HepG2 (cell line): ENCODE results near the gene LTBR. TPM values are rescaled to one million over a fixed set of nuclear protein-coding genes. Genes with fewer than 3 reads are reported as not detected.

Experiments
- ASH2L ChIP-seq: fragments of 300-600, 200-600 bp; sonication (generic); IDR thresholded peaks from 2 replicates; pipeline ENCODE4 v1.7.0; 2017; ENCODE audit warnings: low read depth, mild to moderate bottlenecking, moderate library complexity, mixed read lengths, low read length; ENCODE audit not compliant: insufficient read length
- CC2D1A ChIP-seq: sonication (generic); formaldehyde crosslinking; IDR thresholded peaks from 2 replicates; pipeline ENCODE4 v1.8.1; 2023; ENCODE audit warnings: mild to moderate bottlenecking, missing genetic modification reagents
- FOXA1 ChIP-seq, 2 experiments: fragments of 450-650 bp in 1 of 2; sonication (generic) in 1 of 2; formaldehyde crosslinking in 1 of 2; IDR thresholded peaks; 2 replicates each; pipeline versions ENCODE4 v1.4.0 to v1.6.1; 2016 to 2020; ENCODE audit warnings: missing genetic modification reagents in 1 of 2
- HNRNPLL ChIP-seq: fragments of 200-400 bp; formaldehyde crosslinking; IDR thresholded peaks from 2 replicates; pipeline ENCODE4 v1.6.1; 2017; ENCODE audit warnings: mild to moderate bottlenecking, low read depth, low read length; ENCODE audit not compliant: poor library complexity, severe bottlenecking
- MYC ChIP-seq: sonication (generic); formaldehyde crosslinking; IDR thresholded peaks from 2 replicates; pipeline ENCODE4 v1.9.0; 2021; ENCODE audit warnings: missing genetic modification reagents, borderline replicate concordance
- ZNF230 ChIP-seq: sonication (generic); formaldehyde crosslinking; IDR thresholded peaks from 2 replicates; pipeline ENCODE4 v1.4.0; 2020; ENCODE audit warnings: mild to moderate bottlenecking, missing genetic modification reagents
- ZNF619 ChIP-seq: sonication (generic); formaldehyde crosslinking; IDR thresholded peaks from 2 replicates; pipeline ENCODE4 v1.4.0; 2020; ENCODE audit warnings: mild to moderate bottlenecking, missing genetic modification reagents
- polyA plus RNA-seq, 8 experiments: library from polyadenylated mRNA; depleted of rRNA in 3 of 8; stranded (reverse) in 7 of 8; unstranded in 1 of 8; fragments of >200 nt; fragmentation: Illumina TruSeq in 4 of 8; extraction: Trizol in 4 of 8; gene quantifications; 2 replicates each; pipeline versions ENCODE4 v1.2.1 to v1.2.3, GENCODE V29; 2011 to 2016; ENCODE audit warnings: low read depth in 4 of 8, missing spikeins in 1 of 8, mixed read lengths in 1 of 8; ENCODE audit not compliant: insufficient read depth in 1 of 8
- total RNA-seq, 5 experiments: library from RNA; depleted of rRNA; stranded (reverse); fragments of >200 nt; fragmentation: Illumina TruSeq; extraction: Trizol; gene quantifications; 2 replicates each; pipeline ENCODE4 v1.2.3, GENCODE V29; 2016; ENCODE audit warnings: low read depth in 1 of 5
- TF ChIP-seq, protein P1 (sequence below): sonication (generic); formaldehyde crosslinking; IDR thresholded peaks from 2 replicates; pipeline ENCODE4 v1.4.0; 2020; ENCODE audit warnings: mild to moderate bottlenecking, missing genetic modification reagents
- TF ChIP-seq, protein P2 (sequence below): sonication (generic); formaldehyde crosslinking; IDR thresholded peaks from 2 replicates; pipeline ENCODE4 v1.5.1; 2020; ENCODE audit warnings: missing genetic modification reagents, mild to moderate bottlenecking, borderline replicate concordance

LTBR gene
- total and polyA plus RNA-seq, 2 of the 13 experiments (the other 11 are each of a cell fraction or from before 2014, with no cell fraction given), result 31.4 to 34.8 TPM

DNA sequence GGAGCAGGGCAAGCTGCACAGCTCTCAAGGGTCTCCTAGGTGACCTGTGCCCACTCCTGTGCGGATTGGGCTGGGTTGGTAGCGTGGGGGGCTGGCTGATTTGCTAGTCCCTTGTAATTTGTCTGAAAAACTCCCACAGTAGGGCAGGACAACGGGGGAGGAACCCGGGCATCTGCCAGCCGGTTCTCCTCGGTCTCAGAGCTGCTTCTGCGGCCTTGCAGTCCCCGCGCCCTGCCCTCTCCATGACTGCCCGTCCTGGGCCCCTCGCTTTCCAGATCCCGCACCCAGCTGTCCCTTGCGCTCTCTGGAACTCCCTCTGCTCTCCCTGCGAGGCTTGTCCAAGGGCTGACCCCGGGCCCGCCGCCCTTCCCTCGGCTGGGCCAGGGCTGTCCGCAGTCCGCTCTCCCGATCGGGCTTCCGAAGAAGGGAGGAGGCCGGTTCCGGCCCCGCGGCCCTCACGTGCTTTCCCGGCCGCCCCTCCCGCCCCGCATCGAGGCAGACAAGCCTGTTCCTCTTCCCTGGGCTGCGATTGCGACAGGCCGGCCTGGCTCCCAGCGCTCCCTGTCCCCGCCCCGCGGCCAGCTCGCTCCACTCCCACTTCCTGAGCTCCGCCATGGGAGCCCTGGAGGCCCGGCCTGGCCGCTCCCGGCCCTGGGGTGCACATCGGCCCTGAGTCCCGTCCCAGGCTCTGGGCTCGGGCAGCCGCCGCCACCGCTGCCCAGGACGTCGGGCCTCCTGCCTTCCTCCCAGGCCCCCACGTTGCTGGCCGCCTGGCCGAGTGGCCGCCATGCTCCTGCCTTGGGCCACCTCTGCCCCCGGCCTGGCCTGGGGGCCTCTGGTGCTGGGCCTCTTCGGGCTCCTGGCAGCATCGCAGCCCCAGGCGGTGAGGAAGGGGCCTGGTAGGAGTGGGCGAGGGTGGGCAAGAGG is at the start of gene LTBR (continued):
- TF ChIP-seq, protein P1, sequence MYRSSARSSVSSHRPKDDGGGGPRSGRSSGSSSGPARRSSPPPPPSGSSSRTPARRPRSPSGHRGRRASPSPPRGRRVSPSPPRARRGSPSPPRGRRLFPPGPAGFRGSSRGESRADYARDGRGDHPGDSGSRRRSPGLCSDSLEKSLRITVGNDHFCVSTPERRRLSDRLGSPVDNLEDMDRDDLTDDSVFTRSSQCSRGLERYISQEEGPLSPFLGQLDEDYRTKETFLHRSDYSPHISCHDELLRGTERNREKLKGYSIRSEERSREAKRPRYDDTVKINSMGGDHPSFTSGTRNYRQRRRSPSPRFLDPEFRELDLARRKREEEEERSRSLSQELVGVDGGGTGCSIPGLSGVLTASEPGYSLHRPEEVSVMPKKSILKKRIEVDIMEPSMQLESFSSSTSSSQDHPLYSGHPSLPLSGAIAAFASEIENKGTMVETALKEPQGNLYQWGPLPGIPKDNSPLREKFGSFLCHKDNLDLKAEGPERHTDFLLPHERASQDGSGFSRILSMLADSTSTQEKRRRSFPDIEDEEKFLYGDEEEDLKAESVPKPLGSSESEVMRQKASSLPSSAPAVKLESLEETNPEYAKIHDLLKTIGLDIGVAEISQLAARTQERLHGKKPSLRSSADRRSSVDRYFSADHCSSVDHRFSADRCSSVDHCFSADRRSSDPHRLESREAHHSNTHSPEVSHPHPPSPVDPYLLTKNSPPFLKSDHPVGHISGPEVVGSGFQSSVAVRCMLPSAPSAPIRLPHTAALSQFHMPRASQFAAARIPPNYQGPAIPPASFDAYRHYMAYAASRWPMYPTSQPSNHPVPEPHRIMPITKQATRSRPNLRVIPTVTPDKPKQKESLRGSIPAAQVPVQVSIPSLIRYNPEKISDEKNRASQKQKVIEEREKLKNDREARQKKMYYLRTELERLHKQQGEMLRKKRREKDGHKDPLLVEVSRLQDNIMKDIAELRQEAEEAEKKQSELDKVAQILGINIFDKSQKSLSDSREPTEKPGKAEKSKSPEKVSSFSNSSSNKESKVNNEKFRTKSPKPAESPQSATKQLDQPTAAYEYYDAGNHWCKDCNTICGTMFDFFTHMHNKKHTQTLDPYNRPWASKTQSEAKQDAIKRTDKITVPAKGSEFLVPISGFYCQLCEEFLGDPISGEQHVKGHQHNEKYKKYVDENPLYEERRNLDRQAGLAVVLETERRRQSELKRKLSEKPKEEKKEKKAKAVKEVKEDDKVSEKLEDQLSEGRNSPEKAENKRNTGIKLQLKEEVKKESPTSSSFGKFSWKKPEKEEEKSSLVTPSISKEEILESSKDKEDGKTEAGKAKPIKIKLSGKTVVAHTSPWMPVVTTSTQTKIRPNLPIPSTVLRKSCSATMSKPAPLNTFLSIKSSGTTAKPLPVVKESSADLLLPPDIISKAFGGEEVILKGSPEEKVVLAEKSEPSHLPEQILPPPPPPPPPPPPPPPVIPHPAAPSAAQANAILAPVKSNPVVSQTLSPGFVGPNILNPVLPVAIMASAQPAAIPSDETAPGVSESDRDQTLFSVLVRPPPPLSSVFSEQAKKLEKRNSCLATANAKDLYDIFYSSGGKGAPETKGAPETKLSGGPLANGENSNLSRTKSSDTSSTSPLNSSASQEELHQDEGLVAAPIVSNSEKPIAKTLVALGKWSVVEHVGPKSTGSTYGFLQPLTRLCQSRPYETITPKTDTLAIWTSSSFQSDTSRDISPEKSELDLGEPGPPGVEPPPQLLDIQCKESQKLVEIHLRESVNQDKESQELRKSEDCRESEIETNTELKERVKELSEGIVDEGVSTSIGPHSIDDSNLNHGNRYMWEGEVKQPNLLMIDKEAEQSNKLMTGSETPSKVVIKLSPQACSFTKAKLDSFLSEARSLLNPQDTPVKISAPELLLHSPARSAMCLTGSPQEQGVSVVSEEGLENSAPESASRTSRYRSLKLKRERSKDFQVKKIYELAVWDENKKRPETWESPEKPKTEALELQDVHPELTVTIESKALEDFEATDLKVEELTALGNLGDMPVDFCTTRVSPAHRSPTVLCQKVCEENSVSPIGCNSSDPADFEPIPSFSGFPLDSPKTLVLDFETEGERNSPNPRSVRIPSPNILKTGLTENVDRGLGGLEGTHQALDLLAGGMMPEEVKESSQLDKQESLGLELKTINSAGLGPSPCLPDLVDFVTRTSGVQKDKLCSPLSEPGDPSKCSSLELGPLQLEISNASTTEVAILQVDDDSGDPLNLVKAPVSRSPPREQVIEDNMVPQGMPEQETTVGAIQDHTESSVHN, result peak; percentile 78; the same call in 1 of the 2 replicates
- TF ChIP-seq, protein P2, sequence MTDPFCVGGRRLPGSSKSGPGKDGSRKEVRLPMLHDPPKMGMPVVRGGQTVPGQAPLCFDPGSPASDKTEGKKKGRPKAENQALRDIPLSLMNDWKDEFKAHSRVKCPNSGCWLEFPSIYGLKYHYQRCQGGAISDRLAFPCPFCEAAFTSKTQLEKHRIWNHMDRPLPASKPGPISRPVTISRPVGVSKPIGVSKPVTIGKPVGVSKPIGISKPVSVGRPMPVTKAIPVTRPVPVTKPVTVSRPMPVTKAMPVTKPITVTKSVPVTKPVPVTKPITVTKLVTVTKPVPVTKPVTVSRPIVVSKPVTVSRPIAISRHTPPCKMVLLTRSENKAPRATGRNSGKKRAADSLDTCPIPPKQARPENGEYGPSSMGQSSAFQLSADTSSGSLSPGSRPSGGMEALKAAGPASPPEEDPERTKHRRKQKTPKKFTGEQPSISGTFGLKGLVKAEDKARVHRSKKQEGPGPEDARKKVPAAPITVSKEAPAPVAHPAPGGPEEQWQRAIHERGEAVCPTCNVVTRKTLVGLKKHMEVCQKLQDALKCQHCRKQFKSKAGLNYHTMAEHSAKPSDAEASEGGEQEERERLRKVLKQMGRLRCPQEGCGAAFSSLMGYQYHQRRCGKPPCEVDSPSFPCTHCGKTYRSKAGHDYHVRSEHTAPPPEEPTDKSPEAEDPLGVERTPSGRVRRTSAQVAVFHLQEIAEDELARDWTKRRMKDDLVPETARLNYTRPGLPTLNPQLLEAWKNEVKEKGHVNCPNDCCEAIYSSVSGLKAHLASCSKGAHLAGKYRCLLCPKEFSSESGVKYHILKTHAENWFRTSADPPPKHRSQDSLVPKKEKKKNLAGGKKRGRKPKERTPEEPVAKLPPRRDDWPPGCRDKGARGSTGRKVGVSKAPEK (CRISPR knock-in tag), result no peak
- TF ChIP-seq ASH2L (peak; percentile 38), HNRNPLL (peak; percentile 34), ZNF230 (0 out of 2 replicates have a peak, but pooled peaks have one; percentile 69), ZNF619 (peak; percentile 74; the same call in 1 of the 2 replicates), FOXA1 (IDR thresholded peaks at IDR 0.05) (no peak), FOXA1 (CRISPR knock-in tag; IDR thresholded peaks at IDR 0.05) (0 out of 2 replicates have a peak, but pooled peaks have one; percentile 29), MYC (CRISPR knock-in tag) (peak; percentile 94), CC2D1A (CRISPR knock-in tag) (no peak)
